Mesendoderm (in vitro differentiated cells): Measurements from ENCODE around the gene SEC11A.
"Not testable (repeated sequence)": the region's sequence is repeated elsewhere in the genome, so short reads cannot be mapped to it uniquely, and the experiment has no call there.

Experiments used
- DNase-seq: peaks from one replicate; pipeline ENCODE4 v3.0.0; 2013
- H2AK5ac ChIP-seq: 2 replicates; pipeline ENCODE4 v1.6.1; 2013; ENCODE audit warnings: low read length, inconsistent platforms
- H2BK120ac ChIP-seq: 2 replicates; pipeline ENCODE4 v1.6.1; 2013; ENCODE audit warnings: low read depth, mild to moderate bottlenecking, low read length, moderate library complexity, mixed read lengths
- H2BK15ac ChIP-seq: replicated peaks from 2 replicates; pipeline ENCODE4 v1.6.1; 2013; ENCODE audit warnings: low read depth, mild to moderate bottlenecking, moderate library complexity
- H2BK5ac ChIP-seq: 2 replicates; pipeline ENCODE4 v1.6.1; 2013; ENCODE audit warnings: low read length, inconsistent platforms
- H3K18ac ChIP-seq: 2 replicates; pipeline ENCODE4 v1.6.1; 2013; ENCODE audit warnings: mild to moderate bottlenecking, low read length, mixed read lengths
- H3K23ac ChIP-seq: one replicate; pipeline ENCODE4 v1.6.1; 2013; ENCODE audit warnings: low read length
- H3K27ac ChIP-seq: 2 replicates; pipeline ENCODE4 v1.5.1; 2013; ENCODE audit warnings: low read depth, mild to moderate bottlenecking, inconsistent platforms, low read length, moderate library complexity
- H3K27me3 ChIP-seq: 2 replicates; pipeline ENCODE4 v1.6.1; 2013; ENCODE audit warnings: low read length, control low read depth, mild to moderate bottlenecking, inconsistent platforms; ENCODE audit not compliant: insufficient read depth, poor library complexity
- H3K36me3 ChIP-seq: 2 replicates; pipeline ENCODE4 v1.6.1; 2013; ENCODE audit warnings: low read length, inconsistent platforms; ENCODE audit not compliant: control insufficient read depth, insufficient read depth
- H3K4ac ChIP-seq: one replicate; pipeline ENCODE4 v1.6.1; 2013; ENCODE audit warnings: low read depth, mild to moderate bottlenecking, low read length, moderate library complexity
- H3K4me1 ChIP-seq: 2 replicates; pipeline ENCODE4 v1.6.1; 2013; ENCODE audit warnings: low read depth, low read length, inconsistent platforms; ENCODE audit not compliant: control insufficient read depth
- H3K4me2 ChIP-seq: 2 replicates; pipeline ENCODE4 v1.6.1; 2013; ENCODE audit warnings: low read length
- H3K4me3 ChIP-seq: 2 replicates; pipeline ENCODE4 v1.5.1; 2013; ENCODE audit warnings: mild to moderate bottlenecking, low read length
- H3K56ac ChIP-seq: one replicate; pipeline ENCODE4 v1.6.1; 2013; ENCODE audit warnings: low read length
- H3K79me1 ChIP-seq: 2 replicates; pipeline ENCODE4 v1.6.1; 2013; ENCODE audit warnings: low read length, inconsistent platforms
- H3K79me2 ChIP-seq: 2 replicates; pipeline ENCODE4 v1.6.1; 2013; ENCODE audit warnings: mild to moderate bottlenecking, low read length; ENCODE audit not compliant: control insufficient read depth, insufficient read depth
- H3K9ac ChIP-seq: 2 replicates; pipeline ENCODE4 v1.6.1; 2013; ENCODE audit warnings: low read length, inconsistent platforms
- H4K5ac ChIP-seq: one replicate; pipeline ENCODE4 v1.6.1; 2013; ENCODE audit warnings: low read length
- H4K8ac ChIP-seq: one replicate; pipeline ENCODE4 v1.6.1; 2013; ENCODE audit warnings: low read depth, mild to moderate bottlenecking, control low read depth, low read length, moderate library complexity
- WGBS: extraction: QIAGEN DNeasy Blood & Tissue Kit; methylation state at CpG from one replicate; pipeline ENCODE4 v1.1.7; 2013; ENCODE audit warnings: low lambda C conversion rate, missing lambda C conversion rate; ENCODE audit not compliant: insufficient coverage; ENCODE audit errors: extremely low coverage; 5-methylcytosine and 5-hydroxymethylcytosine counted together

The SEC11A gene

DNA sequence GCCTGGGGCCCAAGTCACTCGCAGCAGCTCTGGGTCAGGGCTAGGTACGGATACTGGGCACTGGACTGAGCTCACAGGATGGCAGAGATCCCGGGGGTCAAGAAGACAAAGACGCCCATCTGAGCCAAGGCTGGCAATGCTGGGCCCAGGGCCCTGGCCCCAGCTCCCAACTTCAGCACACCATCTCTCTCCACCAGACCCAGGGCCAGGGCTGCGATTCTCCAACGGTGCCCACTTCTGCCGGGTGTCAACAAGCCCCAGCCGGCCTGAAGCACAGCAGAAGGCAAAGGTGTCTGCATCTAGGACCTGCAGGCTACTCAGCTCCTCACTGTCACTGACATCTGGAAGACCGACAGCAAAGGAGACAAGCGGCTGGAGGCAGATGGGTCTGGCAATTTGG, 70.4 kb downstream of the SEC11A start:
- no peaks in the 10 kb centered on the region for H3K4me1 ChIP-seq
- no peaks in the 10 kb centered on the region for H3K79me1 ChIP-seq
- H2AK5ac ChIP-seq, result no peak overlapping the region
- no peak overlapping the region for H4K5ac ChIP-seq
- H2BK15ac ChIP-seq, result no peak overlapping the region
- no peak overlapping the region for H2BK5ac ChIP-seq
- H3K27me3 ChIP-seq, result no peaks in the 10 kb centered on the region
- no peak overlapping the region for H3K27ac ChIP-seq
- no peak overlapping the region for H3K4ac ChIP-seq
- H3K23ac ChIP-seq, result no peak overlapping the region
- H3K18ac ChIP-seq, result no peak overlapping the region
- no peak overlapping the region for H2BK120ac ChIP-seq
- peaks cover 30% of the 10 kb centered on the region for H3K36me3 ChIP-seq
- no peak overlapping the region for H3K9ac ChIP-seq
- WGBS, result no CpG with 5 or more reads among the region's 10 CpGs
- no peak overlapping the region for H3K4me3 ChIP-seq
- no peak overlapping the region for H4K8ac ChIP-seq
- no peak for DNase-seq
- H3K79me2 ChIP-seq, result no peaks in the 10 kb centered on the region
- no peak overlapping the region for H3K4me2 ChIP-seq
- H3K56ac ChIP-seq, result no peak overlapping the region

DNA sequence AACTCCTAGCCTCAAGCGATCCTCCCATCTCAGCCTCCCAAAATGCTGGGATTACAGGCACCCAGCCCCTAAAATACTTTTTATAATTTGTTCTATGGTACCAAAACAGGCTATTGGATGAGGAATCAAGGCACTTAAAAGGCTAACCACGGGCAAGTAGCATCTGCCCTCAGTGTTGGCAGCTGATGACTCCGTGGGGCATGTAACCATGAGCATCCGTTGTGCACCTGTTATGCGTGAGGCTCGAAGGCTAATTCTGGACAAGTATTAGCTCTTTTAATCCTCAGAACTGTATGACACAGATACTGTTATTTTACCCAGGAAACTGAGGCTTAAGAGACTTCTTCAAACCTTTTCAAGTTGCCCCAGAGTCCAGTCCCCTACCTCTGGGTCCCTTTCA, 72.1 kb downstream of the SEC11A start:
- Histone ChIP-seq H3K27me3 (no peaks in the 10 kb centered on the region), H3K27ac (no peak overlapping the region), H2BK5ac (no peak overlapping the region), H3K79me1 (no peaks in the 10 kb centered on the region), H3K56ac (no peak overlapping the region), H2AK5ac (no peak overlapping the region), H3K18ac (no peak overlapping the region), H3K4me2 (no peak overlapping the region), H3K79me2 (no peaks in the 10 kb centered on the region), H3K4me1 (no peaks in the 10 kb centered on the region), H3K4me3 (no peak overlapping the region), H3K23ac (no peak overlapping the region), H2BK15ac (no peak overlapping the region), H4K8ac (no peak overlapping the region), H2BK120ac (no peak overlapping the region), H4K5ac (no peak overlapping the region), H3K9ac (no peak overlapping the region), H3K4ac (no peak overlapping the region), H3K36me3 (peaks cover 31% of the 10 kb centered on the region)
- no CpG with 5 or more reads among the region's 6 CpGs for WGBS
- DNase-seq, result no peak

DNA sequence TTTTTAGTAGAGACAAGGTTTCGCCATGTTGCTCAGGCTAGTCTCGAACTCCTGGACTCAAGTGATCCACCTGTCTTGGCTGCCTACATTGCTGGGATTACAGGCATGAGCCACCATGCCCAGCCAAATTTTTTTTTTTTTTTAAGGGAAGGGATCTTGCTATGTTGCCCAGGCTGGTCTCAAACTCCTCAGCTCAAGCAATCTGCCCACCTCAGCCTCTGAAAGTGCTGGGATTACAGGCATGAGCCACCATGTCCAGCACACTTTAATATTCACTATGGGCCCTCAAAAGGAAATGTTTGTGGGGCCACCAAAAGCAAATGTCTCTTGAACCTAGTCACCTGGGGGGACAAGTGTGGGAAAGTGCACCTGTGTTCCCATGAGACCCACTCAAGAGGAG, 73.3 kb downstream of the SEC11A start:
- not testable (repeated sequence) for H3K23ac ChIP-seq, H4K5ac ChIP-seq, H3K4me2 ChIP-seq, H3K9ac ChIP-seq, H4K8ac ChIP-seq, H2BK120ac ChIP-seq, H3K4me1 ChIP-seq, H2BK5ac ChIP-seq, H3K27me3 ChIP-seq, H3K4ac ChIP-seq, H3K18ac ChIP-seq, H3K79me1 ChIP-seq, H3K79me2 ChIP-seq, H2AK5ac ChIP-seq, H3K56ac ChIP-seq, H2BK15ac ChIP-seq, H3K4me3 ChIP-seq, H3K27ac ChIP-seq, DNase-seq
- no CpG with 5 or more reads among the region's 2 CpGs for WGBS
- H3K36me3 ChIP-seq, result peaks cover 22% of the 10 kb centered on the region

DNA sequence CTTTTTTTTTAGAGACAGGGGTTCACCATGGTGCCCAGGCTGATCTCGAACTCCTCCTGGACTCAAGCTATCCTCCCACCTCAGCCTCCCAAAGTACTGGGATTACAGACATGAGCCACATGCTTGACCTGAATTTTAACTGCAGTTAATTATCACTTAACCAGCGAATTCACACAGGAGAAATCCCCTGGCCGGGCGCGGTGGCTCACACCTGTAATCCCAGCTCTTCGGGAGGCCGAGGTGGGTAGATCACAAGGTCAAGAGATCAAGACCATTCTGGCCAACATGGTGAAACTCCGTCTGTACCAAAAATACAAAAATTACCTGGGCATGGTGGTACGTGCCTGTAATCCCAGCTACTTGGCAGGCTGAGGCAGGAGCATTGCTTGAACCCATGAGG, 74.1 kb downstream of the SEC11A start:
- not testable (repeated sequence) for H3K4me1 ChIP-seq, DNase-seq, H2AK5ac ChIP-seq, H3K4me2 ChIP-seq, H2BK120ac ChIP-seq, H2BK15ac ChIP-seq, H3K4me3 ChIP-seq, H3K79me2 ChIP-seq, H3K4ac ChIP-seq, H4K5ac ChIP-seq, H4K8ac ChIP-seq, H3K9ac ChIP-seq, H3K27me3 ChIP-seq, H3K27ac ChIP-seq, H3K18ac ChIP-seq, H2BK5ac ChIP-seq, H3K23ac ChIP-seq, H3K56ac ChIP-seq, H3K79me1 ChIP-seq
- peaks cover 21% of the 10 kb centered on the region for H3K36me3 ChIP-seq
- no CpG with 5 or more reads among the region's 9 CpGs for WGBS

DNA sequence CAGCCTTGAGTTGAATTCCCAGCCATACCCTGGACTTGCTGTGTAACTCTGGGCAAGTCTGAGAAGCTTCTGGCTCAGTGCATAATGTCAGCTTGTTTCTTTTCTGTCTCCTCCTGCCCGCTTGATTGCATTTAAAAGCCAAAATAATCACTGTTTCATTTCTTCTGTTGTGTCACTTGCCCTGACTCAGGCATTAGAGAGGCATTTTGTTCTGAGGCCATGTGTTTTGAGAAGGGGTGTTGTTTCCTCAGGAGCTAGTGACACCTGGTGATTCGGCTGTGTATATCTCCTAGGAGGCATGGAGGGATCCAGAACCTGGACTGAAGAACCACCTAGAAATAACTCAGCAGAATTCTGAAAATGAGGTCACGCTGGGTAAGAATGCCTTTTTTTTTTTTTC, 77.8 kb downstream of the SEC11A start:
- Histone ChIP-seq H2BK120ac (no peak overlapping the region), H3K4me2 (no peak overlapping the region)

DNA sequence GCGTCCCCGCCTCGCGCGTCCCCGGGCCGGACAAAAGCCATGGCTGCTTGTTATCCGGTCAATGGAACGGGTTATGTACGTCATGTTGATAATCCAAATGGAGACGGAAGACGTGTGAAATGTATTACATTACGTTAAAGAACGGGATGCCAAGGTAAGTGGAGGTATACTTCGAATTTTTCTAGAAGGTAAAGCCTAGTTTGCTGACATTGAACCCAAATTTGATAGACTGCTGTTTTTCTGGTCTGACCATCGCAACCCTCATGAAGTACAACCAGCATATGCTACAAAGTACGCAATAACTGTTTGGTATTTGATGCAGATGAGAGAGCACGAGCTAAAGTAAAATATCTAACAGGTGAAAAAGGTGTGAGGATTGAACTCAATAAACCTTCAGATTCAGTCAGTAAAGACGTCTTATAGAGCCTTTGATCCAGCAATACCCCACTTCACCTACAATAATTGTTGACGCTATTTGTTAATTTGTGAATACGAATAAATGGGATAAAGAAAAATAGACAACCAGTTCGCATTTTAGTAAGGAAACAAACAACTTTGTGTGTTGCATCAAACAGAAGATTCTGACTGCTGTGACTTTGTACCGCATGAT, 81.6 kb downstream of the SEC11A start:
- no peak overlapping the region for H4K5ac ChIP-seq
- no peaks in the 10 kb centered on the region for H3K4me1 ChIP-seq
- H3K18ac ChIP-seq, result no peak overlapping the region
- H3K27me3 ChIP-seq, result no peaks in the 10 kb centered on the region
- H2BK15ac ChIP-seq, result no peak overlapping the region
- H3K79me1 ChIP-seq, result no peaks in the 10 kb centered on the region
- H3K23ac ChIP-seq, result no peak overlapping the region
- H3K27ac ChIP-seq, result no peak overlapping the region
- no CpG with 5 or more reads among the region's 23 CpGs for WGBS
- H3K4ac ChIP-seq, result no peak overlapping the region
- peak overlapping the region; percentile 49 for H3K4me3 ChIP-seq
- peak overlapping the region; percentile 86 for H3K56ac ChIP-seq
- DNase-seq, result no peak
- no peak overlapping the region for H2BK5ac ChIP-seq
- H2BK120ac ChIP-seq, result no peak overlapping the region
- H2AK5ac ChIP-seq, result no peak overlapping the region
- no peaks in the 10 kb centered on the region for H3K79me2 ChIP-seq
- H3K9ac ChIP-seq, result peak overlapping the region; percentile 77
- no peaks in the 10 kb centered on the region for H3K36me3 ChIP-seq
- no peak overlapping the region for H4K8ac ChIP-seq
- peak overlapping the region; percentile 82 for H3K4me2 ChIP-seq

More for the DNA sequence above, 77.8 kb downstream of the SEC11A start:
- WGBS, result no CpG with 5 or more reads among the region's 3 CpGs
- Histone ChIP-seq H3K27me3 (no peaks in the 10 kb centered on the region), H4K5ac (no peak overlapping the region), H3K9ac (peak overlapping the region; percentile 13), H2AK5ac (no peak overlapping the region), H3K23ac (no peak overlapping the region), H3K79me2 (no peaks in the 10 kb centered on the region), H3K4ac (no peak overlapping the region), H2BK15ac (no peak overlapping the region), H2BK5ac (no peak overlapping the region), H3K36me3 (peaks cover 7% of the 10 kb centered on the region), H4K8ac (no peak overlapping the region), H3K79me1 (no peaks in the 10 kb centered on the region), H3K27ac (no peak overlapping the region), H3K4me3 (no peak overlapping the region), H3K18ac (no peak overlapping the region), H3K56ac (peak overlapping the region; percentile 4), H3K4me1 (no peaks in the 10 kb centered on the region)
- DNase-seq, result peak; percentile 82
